ENCODE data around the gene LMO2.

DNA sequence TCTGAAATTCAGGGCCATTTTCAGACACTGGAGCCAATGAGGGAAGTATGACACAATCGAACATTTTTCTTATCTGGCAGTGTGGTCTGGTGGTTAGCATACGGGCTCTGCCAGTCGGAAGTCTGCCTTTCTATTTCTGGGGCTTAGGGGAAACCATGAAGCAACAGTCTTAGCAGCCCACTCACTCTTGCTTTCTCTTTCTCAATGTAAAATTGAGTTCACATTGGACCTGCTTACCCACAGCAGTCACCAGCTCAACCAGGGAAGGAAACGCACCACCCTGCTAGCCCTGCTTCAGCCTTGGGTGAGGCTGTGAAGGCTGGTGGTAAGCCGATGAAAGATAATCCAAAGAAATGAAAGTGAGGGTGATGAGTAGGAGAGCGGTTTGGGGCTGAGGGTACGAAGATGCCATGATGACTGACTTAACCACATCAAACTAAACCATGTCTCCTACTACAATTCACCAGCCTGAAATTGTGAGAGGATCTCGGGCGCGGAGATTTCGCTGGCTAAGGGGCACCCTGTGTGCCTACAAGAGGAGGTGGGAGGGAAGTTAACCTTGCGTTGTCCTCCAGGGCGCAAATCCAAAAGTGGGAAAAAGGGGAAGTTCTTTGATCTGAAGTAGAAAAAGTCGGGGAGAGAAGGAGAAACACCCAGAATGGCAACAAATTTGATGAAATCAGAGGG, 2.0 kb upstream of the LMO2 start:
- TF ChIP-seq, protein P1, sequence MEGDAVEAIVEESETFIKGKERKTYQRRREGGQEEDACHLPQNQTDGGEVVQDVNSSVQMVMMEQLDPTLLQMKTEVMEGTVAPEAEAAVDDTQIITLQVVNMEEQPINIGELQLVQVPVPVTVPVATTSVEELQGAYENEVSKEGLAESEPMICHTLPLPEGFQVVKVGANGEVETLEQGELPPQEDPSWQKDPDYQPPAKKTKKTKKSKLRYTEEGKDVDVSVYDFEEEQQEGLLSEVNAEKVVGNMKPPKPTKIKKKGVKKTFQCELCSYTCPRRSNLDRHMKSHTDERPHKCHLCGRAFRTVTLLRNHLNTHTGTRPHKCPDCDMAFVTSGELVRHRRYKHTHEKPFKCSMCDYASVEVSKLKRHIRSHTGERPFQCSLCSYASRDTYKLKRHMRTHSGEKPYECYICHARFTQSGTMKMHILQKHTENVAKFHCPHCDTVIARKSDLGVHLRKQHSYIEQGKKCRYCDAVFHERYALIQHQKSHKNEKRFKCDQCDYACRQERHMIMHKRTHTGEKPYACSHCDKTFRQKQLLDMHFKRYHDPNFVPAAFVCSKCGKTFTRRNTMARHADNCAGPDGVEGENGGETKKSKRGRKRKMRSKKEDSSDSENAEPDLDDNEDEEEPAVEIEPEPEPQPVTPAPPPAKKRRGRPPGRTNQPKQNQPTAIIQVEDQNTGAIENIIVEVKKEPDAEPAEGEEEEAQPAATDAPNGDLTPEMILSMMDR (conservative IDR thresholded peaks at IDR 0.05 in 1 of 2, IDR thresholded peaks at IDR 0.05 in 1 of 2; ENCODE audit: extremely low read depth in 1 of 2, insufficient read depth in 1 of 2, low read depth in 1 of 2, low read length in 2 of 2), result no peak
- no peak for TF ChIP-seq EZH2 (IDR thresholded peaks at IDR 0.05; ENCODE audit: borderline replicate concordance, low read length)
